ENCODE results near the gene CDK5R1.
A peak's percentile ranks its signal among the peaks of the same experiment; 100 is the strongest.
"Not testable (repeated sequence)": the region's sequence is repeated elsewhere in the genome, so short reads cannot be mapped to it uniquely, and the experiment has no call there.

Gene CDK5R1

GRCh38 chr17:32486701-32487472 is at the start of gene CDK5R1:
TSS of gene CDK5R1 (plus strand) at chr17:32486993. CDS start at chr17:32487621, 628 bp downstream.
- DNase-seq, result peak; percentile 73

GRCh38 chr17:32440722-32441121 is 46.1 kb upstream of the CDK5R1 start:
- DNase-seq, result no peak

- DNase-seq, result no peak
These were observed 44.9 kb upstream of the CDK5R1 start for GRCh38 chr17:32441886-32442285.

GRCh38 chr17:32443827-32444300 is 42.9 kb upstream of the CDK5R1 start:
- no peak for DNase-seq

- peak; percentile 98 for DNase-seq
These were observed 42.3 kb upstream of the CDK5R1 start, which contains the start of gene PSMD11 for GRCh38 chr17:32444301-32445073. TSS of gene PSMD11 (plus strand) at chr17:32444510. CDS start at chr17:32444524, 14 bp downstream.

GRCh38 chr17:32445074-32445415 is 41.7 kb upstream of the CDK5R1 start:
- no peak for DNase-seq

- no peak for DNase-seq
These were observed 41.3 kb upstream of the CDK5R1 start for GRCh38 chr17:32445497-32445896.

- DNase-seq, result no peak
These were observed 40.8 kb upstream of the CDK5R1 start for GRCh38 chr17:32445971-32446370.

- DNase-seq, result no peak
These were observed 39.8 kb upstream of the CDK5R1 start for GRCh38 chr17:32446949-32447348.

GRCh38 chr17:32449963-32450362 is 36.8 kb upstream of the CDK5R1 start:
- no peak for DNase-seq

- not testable (repeated sequence) for DNase-seq
These were observed 36.4 kb upstream of the CDK5R1 start for GRCh38 chr17:32450379-32450778.

- DNase-seq, result no peak
These were observed 34.9 kb upstream of the CDK5R1 start for GRCh38 chr17:32451879-32452278.

- DNase-seq, result no peak
These were observed 34.5 kb upstream of the CDK5R1 start for GRCh38 chr17:32452281-32452680.

GRCh38 chr17:32453370-32453769 is 33.4 kb upstream of the CDK5R1 start:
- DNase-seq, result no peak

GRCh38 chr17:32458371-32458770 is 28.4 kb upstream of the CDK5R1 start:
- DNase-seq, result no peak

GRCh38 chr17:32460054-32460453 is 26.7 kb upstream of the CDK5R1 start:
- no peak for DNase-seq

GRCh38 chr17:32461498-32461852 is 25.3 kb upstream of the CDK5R1 start:
- no peak for DNase-seq

GRCh38 chr17:32461853-32462617 is 24.8 kb upstream of the CDK5R1 start:
- DNase-seq, result peak; percentile 61

GRCh38 chr17:32463304-32463703 is 23.5 kb upstream of the CDK5R1 start:
- DNase-seq, result no peak

GRCh38 chr17:32464374-32464773 is 22.4 kb upstream of the CDK5R1 start:
- no peak for DNase-seq

- DNase-seq, result no peak
These were observed 18.8 kb upstream of the CDK5R1 start for GRCh38 chr17:32467949-32468348.

GRCh38 chr17:32470405-32471167 is 16.2 kb upstream of the CDK5R1 start:
- DNase-seq, result no peak

- no peak for DNase-seq
These were observed 15.1 kb upstream of the CDK5R1 start for GRCh38 chr17:32471652-32472051.
